GM19324 (cell line): ENCODE measurements around the gene ARHGAP26.
A peak's percentile ranks its signal among the peaks of the same experiment; 100 is the strongest.
"Not testable (repeated sequence)": the region's sequence is repeated elsewhere in the genome, so short reads cannot be mapped to it uniquely, and the experiment has no call there.

Experiments
- ATAC-seq: cut with Tn5 transposase; IDR thresholded peaks from one replicate; pipeline ENCODE4 v1.9.1; 2021; ENCODE audit warnings: mild to moderate bottlenecking, moderate library complexity; ENCODE audit not compliant: unreplicated experiment, low FRiP score

The ARHGAP26 gene

DNA sequence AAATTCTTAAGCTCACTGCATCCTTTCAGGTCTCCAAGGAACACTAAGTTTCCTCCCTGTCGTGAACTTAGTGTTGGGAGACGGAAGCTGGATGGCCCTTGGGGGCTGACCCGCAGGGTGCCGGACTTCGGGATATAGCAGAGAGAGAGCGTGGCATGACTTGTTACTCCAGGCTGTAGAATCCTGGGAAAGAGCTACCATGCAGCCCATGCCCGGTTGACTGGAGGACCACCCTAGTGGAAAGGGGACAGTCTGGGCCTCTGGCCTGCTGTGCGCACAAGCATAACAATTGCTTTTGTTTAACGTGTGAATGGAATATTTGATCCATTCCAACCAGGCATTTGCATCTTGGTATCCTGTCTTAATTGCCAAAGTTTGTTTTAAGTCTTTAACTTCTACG lies 319.9 kb downstream of the ARHGAP26 start:
- ATAC-seq, result not testable (repeated sequence)

DNA sequence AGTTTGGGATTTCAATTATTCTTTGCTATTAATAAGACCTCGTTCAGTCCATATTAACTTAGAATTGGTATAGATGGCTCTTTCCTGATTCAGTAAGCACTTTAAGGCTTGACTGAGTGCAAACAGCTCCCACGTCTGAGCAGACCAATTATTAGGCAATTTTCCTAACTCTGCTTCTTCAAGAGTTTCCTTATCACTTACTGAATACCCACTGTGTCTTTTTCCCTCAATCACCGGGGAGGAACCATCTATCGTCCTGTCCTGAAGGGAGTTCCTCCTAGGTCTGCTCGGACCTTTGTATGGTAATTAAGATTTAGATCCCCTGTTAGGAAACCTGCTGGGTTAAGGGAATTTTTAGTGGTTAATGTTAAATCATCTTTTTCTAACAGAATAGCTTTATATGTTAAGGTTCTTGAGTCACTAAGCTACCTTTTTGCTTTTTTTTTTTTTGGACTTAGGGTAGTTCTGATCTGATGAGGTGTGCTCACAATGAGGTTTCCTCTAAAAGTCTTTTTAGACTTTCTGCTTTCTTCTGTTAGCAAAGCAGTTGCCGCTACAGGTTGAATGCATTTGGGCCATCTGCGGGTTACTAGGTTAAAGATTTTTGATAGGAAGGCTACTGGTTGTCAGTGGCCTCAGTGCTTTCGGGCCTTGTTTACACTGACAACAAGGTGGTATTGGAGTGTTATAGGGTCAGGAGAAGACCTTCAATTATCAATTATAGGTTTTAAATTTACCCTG lies 322.7 kb downstream of the ARHGAP26 start:
- ATAC-seq, result not testable (repeated sequence)

DNA sequence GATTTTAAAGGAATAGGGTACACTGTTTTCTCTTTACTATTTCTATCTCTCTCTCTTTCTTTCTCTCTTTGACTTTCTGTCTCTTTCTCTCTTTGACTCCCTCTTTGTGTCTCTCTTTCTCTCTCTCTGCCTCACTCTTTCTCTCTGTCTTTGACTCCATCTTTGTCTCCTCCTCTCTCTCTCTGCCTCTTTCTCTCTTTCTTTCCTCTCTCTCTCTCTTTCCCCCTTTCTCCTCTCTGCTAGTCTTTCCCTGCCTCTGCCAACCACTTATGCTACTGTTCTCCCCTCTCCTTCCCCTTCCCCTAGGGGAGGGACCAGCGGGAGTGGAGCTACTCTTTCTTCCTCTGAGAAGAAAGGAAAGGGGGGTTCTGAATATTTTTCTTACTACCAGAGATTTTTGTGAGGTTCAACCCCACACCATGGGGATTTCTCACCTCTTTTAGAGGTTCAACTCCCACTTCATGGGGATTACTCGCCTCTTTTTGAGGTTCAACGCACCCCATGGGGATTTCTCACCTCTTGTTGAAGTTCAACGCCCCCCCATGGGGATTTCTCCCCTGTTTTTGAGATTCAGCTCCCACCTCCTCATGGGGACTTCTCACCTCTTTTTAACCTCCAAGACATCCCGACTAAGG lies 323.4 kb downstream of the ARHGAP26 start:
- no peak for ATAC-seq

DNA sequence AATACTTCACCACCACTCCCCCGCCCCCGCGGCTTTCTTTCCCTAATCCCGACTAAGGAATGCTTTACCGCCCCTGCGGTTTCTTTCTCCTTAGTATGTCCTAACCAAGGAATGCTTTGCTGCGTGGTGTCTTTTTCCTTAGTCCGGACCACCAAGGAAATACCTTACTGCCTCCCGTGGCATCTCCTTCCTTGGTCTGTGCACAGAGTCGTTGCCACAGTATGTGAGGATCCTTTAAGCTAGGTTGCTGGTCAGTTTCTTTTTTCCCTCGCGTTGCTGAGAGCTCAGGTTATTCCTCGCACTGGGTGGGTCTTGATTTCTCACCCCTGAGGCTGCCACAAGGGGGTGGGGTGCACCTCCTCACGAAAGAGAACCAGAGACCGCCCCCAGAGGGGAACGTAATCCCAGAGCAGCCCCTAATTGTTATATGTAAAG lies 323.9 kb downstream of the ARHGAP26 start:
- ATAC-seq, result no peak

DNA sequence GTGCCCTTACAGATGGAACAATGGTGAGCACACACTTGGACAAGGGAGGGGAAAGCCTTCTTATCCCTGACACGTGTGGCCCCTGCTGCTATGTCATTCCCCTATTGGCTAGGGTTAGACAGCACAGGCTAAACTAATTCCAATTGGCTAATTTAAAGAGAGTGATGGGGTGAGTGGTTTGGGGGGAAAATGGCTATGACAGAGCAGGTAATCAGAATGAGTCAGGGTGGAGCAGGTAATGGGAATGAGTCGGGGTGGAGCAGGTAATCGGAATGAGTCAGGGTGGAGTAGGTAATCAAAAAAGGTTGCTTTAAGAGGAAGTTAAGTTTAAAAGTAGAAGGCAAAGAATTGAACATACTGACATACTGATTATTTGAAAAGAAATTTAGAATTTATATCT lies 324.4 kb downstream of the ARHGAP26 start:
- not testable (repeated sequence) for ATAC-seq

DNA sequence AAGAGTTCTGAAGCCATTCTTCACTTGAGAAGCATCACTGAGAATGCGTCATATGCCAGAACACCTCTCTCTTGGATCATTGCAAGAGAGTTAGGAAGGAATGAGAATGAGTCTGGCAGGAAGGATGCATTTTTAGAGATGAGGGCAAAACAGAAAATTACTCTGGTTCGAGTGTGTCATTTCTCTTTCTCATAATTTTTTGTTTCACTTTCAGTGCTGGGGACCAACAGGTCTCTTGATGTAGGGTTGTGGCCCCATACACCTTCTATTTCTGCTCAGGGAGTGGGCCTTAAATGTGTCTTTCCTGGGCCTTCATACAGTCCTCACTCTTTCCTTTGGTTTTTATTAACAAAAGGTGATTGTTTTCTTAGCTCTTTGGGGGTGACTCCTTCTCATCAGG lies 330.9 kb downstream of the ARHGAP26 start:
- ATAC-seq, result peak; percentile 78

DNA sequence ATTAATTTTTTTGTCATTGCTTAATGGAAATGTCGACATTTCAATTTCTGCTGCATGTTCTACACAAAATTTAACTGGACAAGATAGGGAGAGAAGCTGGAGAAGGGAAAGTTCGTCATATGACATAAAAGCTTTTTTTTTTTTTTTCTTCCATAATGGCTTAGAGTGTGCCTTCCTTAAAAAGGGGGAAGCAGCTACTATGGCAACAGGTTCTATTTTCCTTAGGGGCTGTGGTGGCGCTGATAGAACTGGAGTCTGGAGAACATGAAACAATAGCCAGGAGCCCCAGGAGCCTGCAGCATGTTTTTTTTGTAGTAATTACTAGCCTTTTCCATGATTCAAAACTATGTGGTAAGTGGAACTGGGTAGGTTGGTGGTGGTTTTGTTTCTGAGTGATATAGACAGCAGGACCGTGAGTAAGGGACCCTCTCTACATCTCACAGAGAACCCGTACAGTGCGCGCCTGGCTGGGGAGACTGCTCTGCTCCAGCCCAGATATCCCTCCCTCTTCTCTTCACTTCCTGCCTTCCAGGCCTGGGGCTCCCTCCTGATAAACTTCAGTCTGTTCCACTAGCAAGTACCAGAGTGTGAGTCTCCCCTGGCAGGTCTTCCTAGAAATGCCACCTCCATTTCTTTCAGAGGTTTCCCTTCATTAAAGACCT lies 331.7 kb downstream of the ARHGAP26 start:
- ATAC-seq, result no peak

DNA sequence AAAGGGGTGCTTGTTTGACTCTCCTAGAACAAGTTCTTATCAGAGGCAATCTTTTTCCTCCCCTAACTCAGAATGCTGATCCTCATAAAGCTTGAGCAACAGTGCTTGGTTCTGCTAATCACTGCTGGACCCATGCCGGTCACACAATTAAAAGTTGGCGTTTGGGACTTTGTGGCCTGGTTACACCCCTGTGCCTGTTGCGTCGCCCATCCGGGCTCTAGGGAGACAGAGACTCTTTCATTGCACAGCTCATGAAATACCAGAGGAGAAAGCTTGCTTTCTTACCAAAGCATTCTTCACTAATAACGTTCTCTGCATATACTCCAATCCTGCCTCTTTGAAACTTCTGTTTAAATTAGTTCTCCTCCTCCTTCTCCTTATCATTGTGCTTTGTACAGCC lies 332.2 kb downstream of the ARHGAP26 start:
- no peak for ATAC-seq

DNA sequence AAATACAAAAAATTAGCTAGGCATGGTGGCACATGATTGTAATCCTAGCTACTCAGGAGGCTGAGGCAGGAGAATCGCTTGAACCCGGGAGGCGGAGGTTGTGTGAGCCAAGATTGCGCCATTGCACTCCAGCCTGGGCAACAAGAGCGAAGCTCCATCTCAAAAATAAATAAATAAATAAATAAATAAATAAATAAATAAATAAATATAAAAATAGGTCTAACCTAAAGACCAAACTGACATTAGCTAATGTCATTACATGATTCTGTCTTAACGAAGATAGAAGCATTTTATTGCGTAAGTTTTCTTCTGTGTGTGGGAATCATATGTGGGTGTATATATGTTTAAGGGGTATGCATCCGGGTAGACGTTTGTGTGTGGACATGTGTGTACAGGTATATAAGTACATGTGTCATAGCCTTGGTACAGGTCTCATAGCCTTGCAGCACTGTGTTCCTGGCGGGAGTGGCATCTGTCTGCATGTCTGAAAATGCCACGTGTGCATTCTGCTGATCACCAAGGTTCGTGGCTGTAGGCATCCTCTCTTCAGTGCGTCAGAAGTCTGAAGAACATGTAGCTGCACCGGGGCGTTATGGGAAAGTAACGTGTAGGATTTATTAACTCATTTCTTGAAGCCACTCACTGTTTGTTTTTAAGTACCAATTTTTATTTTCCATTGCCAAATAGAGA lies 335.2 kb downstream of the ARHGAP26 start:
- ATAC-seq, result no peak

DNA sequence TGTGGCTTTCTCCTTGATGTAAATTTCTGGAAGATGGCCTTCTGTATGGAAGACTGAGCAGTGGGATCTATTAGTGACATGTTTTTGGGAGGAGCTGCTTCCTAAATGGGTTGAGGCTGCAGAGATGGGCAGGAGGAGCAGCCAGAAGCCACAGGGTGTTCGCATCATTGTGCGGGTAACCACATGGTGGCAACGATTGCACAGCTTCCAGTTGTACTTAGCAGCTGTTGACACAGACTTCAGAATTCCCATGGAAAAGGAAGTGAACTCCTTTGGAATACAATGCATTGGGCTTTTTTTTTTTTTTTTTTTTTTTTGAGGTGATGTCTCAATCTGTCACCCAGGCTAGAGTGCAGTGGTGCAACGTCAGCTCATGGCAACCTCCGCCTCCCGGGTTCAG lies 336.0 kb downstream of the ARHGAP26 start:
- no peak for ATAC-seq

DNA sequence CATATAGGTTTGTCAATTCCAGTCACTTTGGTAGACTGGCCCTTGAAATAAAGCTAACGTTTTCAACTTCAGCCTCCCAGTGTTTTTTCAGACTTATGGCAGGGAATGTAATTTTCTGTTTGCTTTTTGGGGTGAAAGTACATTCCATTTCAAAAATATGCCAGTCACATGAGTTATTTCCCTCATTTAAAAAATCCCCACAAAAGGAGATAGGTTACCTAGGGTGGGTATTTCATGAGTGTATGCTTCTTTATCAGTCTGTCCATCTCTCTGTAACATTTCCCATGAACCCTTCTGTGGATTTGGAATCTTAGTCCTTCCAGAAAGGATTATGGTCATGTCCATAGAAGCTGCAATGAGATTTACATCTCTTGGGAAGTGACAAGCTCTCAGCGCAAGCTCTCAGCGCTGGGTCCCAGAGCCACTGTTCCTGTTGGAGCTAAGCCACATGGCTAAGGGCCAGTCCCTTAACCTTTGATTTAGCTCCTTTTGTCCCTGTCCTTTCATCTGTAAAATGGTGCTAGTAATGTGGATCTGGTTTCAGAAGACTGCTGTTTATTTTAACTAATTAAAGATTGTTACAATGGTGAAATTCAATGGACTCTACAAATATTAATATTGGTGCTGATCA lies 338.4 kb downstream of the ARHGAP26 start:
- no peak for ATAC-seq

DNA sequence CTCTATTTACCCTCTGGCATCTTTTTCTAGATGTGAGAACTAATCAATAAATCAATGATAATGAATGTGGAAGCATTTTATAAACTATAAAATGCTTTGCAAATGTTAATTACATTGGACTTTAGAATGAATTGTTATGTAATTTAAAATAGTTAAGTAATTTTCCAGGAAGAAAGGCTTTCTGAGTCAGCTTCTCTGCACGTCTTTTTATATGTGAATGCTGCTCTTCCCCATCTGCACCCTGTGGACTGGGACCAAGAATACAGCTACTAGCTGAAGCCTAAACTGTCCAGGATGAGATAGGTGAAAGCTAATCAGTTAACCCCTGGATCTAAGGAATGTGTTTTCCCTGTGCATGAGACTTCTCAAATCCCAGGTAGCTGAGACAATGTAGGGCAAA lies 340.4 kb downstream of the ARHGAP26 start:
- no peak for ATAC-seq

DNA sequence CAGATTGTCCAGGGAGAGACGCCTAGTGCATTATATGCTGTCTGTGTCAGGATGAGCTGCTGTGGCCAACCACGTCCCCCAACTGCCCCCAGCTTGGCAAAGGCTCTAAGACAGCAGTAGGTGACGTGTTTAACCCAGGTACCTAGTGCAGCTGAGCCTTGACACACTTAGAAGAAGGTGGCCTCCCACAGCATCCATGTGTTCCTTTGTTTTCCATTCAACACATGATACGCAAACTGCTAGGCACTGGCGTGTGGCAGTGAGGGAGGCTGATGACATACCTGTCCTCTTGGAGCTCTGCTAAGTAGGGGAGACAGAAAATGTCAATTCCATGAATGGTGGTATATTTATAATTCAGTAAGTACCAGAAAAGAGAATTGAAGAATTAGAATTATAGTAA lies 341.6 kb downstream of the ARHGAP26 start:
- ATAC-seq, result no peak

DNA sequence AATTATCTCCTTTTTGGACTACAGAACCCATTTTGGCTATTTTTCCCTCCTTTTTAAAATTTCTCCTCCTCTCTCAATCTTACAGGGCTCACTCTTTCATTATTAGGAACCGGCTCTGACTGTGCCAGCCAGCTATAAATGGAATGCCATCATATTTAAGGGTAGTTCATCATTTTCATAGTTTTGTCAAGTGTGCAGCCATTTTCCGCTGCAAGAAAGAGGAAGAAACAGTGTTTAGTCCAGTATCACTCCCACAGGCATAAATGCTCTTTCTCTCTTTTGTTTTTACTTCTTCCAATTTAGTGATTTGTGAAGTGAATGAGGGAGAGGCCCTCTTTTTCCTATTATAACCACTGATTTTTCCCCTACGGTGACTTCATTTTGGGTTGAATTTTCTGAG lies 343.3 kb downstream of the ARHGAP26 start:
- no peak for ATAC-seq

DNA sequence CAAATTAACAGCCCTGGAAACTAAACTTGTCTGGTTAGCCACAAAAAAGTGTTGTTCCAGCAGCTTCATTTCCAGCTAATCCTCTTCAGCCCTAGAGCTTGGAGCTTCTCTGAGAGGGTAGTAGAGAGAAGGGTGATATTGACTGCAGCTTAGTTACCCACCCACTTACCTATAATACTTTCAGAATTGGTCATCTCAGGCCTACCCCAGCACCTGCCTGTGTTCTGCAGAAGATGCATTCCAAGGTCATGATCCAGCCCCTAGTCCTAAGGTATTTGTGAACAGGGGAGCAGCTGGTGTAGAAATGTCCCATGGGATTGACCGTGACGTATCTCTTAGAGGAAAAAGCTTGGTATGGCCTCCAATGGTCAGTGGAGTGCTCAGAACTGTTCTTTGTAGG lies 344.3 kb downstream of the ARHGAP26 start:
- ATAC-seq, result no peak

DNA sequence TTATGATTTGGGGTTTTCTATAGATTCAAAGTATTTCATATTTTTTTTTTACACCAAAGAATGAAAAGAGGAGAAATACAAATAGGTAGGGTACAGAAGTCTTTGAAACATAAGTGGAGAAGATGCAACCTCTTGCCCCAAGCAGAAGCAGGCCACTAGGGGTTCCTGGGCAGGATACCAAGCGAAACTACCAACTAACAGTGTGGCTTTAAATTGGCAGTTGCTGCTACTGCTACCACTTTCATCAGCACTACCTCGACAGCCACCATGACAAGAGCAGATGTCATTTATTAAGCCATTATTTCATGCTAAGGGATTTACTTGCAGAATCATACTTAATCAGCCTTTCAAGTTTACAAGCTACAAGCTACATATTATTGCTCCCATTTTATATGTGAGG lies 345.2 kb downstream of the ARHGAP26 start:
- no peak for ATAC-seq

DNA sequence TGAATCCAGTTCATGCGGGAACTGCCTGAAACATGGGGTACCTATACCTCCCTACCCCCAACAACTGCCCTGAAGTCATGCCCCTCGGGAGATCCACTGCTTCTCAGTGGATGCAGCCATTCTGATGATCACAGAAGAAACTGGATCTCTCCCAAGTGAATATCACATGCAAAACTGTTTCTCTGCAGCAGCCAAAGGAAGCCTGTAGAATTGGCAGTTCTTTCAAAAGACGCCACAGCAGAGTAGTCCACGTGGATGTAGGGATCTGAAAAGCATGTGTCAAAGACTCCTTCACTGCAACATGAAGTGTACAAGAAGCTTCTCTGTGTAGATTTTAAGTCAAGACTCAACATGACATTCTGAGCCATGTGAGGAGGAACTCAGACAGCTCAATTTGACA lies 346.6 kb downstream of the ARHGAP26 start:
- no peak for ATAC-seq

DNA sequence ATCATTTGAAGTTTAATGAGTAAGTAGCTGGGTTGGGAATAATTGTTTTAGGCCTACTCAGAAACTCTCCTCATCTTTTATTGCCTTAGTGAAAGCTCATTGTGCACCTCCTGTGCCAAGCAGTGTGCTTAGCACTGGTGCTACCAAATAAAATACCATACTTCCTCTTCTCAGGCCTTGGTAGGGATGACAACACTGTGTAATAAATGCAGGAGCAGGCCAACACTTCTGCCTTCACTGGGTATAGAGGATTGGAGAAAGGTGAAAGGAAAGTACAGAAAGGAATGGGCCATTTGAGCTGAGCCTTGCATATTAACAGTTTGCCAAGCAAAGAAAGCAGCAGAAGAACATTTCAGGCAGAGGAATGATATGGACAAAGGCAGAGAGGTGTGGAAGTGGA lies 347.6 kb downstream of the ARHGAP26 start:
- no peak for ATAC-seq

DNA sequence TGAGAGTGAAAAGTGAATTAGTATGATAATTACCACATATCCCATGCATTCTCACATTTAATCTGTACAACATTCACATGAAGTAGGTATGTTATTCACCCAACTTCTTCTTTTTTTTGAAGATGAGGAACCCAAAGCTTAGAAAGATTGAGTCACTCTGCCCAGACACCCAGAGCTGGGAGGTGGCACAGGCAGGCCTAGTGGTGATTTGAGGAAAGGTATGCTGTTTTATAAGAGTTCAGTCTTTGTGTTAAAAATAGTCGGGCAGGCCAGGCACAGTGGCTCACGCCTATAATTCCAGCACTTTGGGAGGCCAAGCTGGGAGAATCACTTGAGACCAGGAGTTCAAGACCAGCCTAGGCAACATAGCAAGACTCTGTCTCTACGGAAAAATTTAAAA lies 348.0 kb downstream of the ARHGAP26 start:
- no peak for ATAC-seq

DNA sequence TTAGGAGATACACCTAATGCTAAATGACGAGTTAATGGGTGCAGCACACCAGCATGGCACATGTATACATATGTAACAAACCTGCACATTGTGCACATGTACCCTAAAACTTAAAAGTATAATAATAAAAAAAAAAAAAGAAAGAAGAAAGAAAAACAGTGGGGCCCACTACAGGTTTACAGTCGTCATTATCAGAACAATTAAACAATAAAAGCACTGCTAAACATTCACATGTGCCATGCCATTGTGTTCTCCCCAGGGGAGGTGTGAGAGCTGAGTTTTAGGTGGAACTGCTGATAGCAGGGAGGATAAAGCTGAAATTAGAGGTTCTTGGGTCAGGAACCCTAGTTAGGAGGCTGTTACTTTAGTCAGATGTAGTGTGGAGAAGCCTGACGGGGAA lies 348.6 kb downstream of the ARHGAP26 start:
- ATAC-seq, result not testable (repeated sequence)

DNA sequence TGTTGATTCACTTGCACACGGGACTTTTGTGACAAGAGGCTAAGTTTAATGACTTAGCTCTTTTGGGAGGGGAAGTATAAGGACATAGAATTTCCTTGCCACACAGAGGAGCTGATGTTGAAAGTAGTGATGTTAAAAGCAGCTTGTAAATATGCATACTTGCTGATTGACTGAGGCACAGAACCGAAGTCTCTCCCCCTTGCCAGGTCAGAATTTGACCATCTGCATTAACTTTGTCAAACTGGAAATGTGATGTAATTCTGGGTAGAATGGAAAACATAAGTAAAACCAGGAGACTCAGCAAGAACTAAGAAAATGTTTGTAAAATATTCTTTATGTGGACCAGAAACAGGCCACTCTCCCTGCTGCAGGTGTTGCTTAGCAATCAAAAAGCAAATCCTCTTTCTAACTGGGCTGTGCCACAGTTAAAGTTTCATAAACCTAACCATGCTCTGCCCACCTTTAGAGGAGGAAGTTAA lies 349.2 kb downstream of the ARHGAP26 start:
- peak; percentile 49 for ATAC-seq
